ENCODE results near the gene FGFR3. TPM values are rescaled to one million over a fixed set of nuclear protein-coding genes. Genes with fewer than 3 reads are reported as not detected.

Gene FGFR3
- total RNA-seq, 6 donors from 2014 or later: 18.5 to 92.2 (median 24.4) TPM

- ATAC-seq (ENCODE audit: low FRiP score in 2 of 2) (no peak), DNase-seq (no peak)
- TF ChIP-seq CTCF (IDR thresholded peaks at IDR 0.05): no peak
- TF ChIP-seq POLR2A (IDR thresholded peaks at IDR 0.05): no peak
- no peak for TF ChIP-seq EP300 (IDR thresholded peaks at IDR 0.05)
- no peak for TF ChIP-seq POLR2AphosphoS5 (IDR thresholded peaks at IDR 0.05)
- no peaks in the 10 kb centered on the region for H3K27me3 ChIP-seq
- no peak overlapping the region for H3K4me3 ChIP-seq
- 76% methylated on average over 15 of the region's 32 CpGs; no CpG with 5 or more reads in 1 of the 2 donors for WGBS, 2 donors
- H3K36me3 ChIP-seq: no peaks in the 10 kb centered on the region
- H3K9me3 ChIP-seq: no peaks in the 10 kb centered on the region
- peak overlapping the region in 2 of 4 donors; percentile 63 to 79 for H3K27ac ChIP-seq
- peaks cover 27 to 43% (median 29%) of the 10 kb centered on the region in 4 donors for H3K4me1 ChIP-seq
These were observed 31.9 kb upstream of the FGFR3 start for GRCh38 chr4:1761130-1761689.

GRCh38 chr4:1762264-1763010 lies 30.7 kb upstream of the FGFR3 start:
- H3K4me1 ChIP-seq: peaks cover 36 to 53% (median 37%) of the 10 kb centered on the region in 4 donors
- no peaks in the 10 kb centered on the region for H3K36me3 ChIP-seq
- no peaks in the 10 kb centered on the region for H3K9me3 ChIP-seq
- TF ChIP-seq POLR2AphosphoS5 (IDR thresholded peaks at IDR 0.05): no peak
- TF ChIP-seq POLR2A (IDR thresholded peaks at IDR 0.05): no peak
- no peak for TF ChIP-seq EP300 (IDR thresholded peaks at IDR 0.05)
- no peak for TF ChIP-seq CTCF (IDR thresholded peaks at IDR 0.05)
- WGBS, 2 donors: 86 to 89% methylated on average over 13 to 20 of the region's 20 CpGs
- DNase-seq (no peak), ATAC-seq (ENCODE audit: low FRiP score in 2 of 2) (no peak)
- no peak overlapping the region for H3K4me3 ChIP-seq
- H3K27me3 ChIP-seq: peaks cover 0 to 8% (median 1%) of the 10 kb centered on the region in 4 donors
- H3K27ac ChIP-seq: no peak overlapping the region

- peak overlapping the region in 2 of 4 donors; percentile 45 to 54 for H3K27ac ChIP-seq
- peaks cover 41 to 59% (median 41%) of the 10 kb centered on the region in 4 donors for H3K4me1 ChIP-seq
- TF ChIP-seq CTCF (IDR thresholded peaks at IDR 0.05) (no peak), EP300 (IDR thresholded peaks at IDR 0.05) (no peak), POLR2A (IDR thresholded peaks at IDR 0.05) (no peak), POLR2AphosphoS5 (IDR thresholded peaks at IDR 0.05) (no peak)
- peaks cover 0 to 11% (median 1%) of the 10 kb centered on the region in 4 donors for H3K27me3 ChIP-seq
- ATAC-seq (ENCODE audit: low FRiP score in 2 of 2): no peak
- no peak for DNase-seq
- H3K4me3 ChIP-seq: peak overlapping the region in 3 of 4 donors; percentile 12 to 26 (median 26)
- no peaks in the 10 kb centered on the region for H3K36me3 ChIP-seq
- no peaks in the 10 kb centered on the region for H3K9me3 ChIP-seq
- WGBS, 2 donors: 52% methylated on average over 13 of the region's 31 CpGs; no CpG with 5 or more reads in 1 of the 2 donors
These were observed 30.0 kb upstream of the FGFR3 start for GRCh38 chr4:1763070-1763549.

- 10 to 18% methylated on average over 14 to 35 of the region's 36 CpGs for WGBS, 2 donors
- TF ChIP-seq POLR2A (IDR thresholded peaks at IDR 0.05) (no peak), CTCF (IDR thresholded peaks at IDR 0.05) (peak in 1 of 6 experiments; percentile 23), POLR2AphosphoS5 (IDR thresholded peaks at IDR 0.05) (no peak)
- Histone ChIP-seq H3K27ac (peak overlapping the region in 2 of 4 donors; percentile 45 to 54), H3K9me3 (no peaks in the 10 kb centered on the region), H3K4me3 (peak overlapping the region in 3 of 4 donors; percentile 12 to 26 (median 26)), H3K4me1 (peaks cover 41 to 64% (median 46%) of the 10 kb centered on the region in 4 donors), H3K27me3 (peaks cover 0 to 11% (median 1%) of the 10 kb centered on the region in 4 donors), H3K36me3 (no peaks in the 10 kb centered on the region)
- ATAC-seq (ENCODE audit: low FRiP score in 2 of 2) (peak in 1 of 2 donors; percentile 52), DNase-seq (no peak)
These were observed 29.5 kb upstream of the FGFR3 start for GRCh38 chr4:1763550-1764080.

Measured in upper lobe of left lung (tissue), 6 donors.